ENCODE results near the gene RNF123. TPM values are rescaled to one million over a fixed set of nuclear protein-coding genes. Genes with fewer than 3 reads are reported as not detected.
A peak's percentile ranks its signal among the peaks of the same experiment; 100 is the strongest.

The RNF123 gene
- total RNA-seq, 1 donor from 2014 or later = 17.6 TPM

DNA sequence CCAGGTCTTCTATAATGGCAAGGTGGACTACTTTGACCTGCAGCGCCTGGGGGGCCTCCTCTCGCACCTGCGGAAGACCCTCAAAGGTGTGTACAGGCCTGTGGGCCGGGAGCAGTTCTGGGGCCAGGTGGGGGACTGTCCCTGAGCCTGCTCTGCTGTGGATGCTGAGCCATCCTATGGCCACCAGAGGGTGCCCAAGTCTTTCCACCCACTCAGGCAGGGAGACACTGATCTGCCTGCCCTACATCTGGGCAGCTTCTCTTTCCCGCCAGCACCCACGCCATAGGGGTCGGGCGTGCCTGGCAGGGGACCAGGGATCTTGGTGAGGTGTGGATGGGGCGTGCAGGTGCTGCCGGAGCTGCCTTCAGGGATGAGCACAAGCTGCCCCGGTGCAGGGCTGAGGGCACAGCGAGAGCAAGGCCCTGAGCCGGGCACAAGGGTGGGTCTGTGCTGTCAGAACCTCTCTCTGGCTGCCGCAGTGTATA is 14.1 kb downstream of the RNF123 start:
- Histone ChIP-seq H3K27me3 (ENCODE audit: control insufficient read depth, insufficient read depth, low read length) (no peaks in the 10 kb centered on the region), H3K4me3 (ENCODE audit: low read depth, low read length) (no peak overlapping the region), H3K36me3 (ENCODE audit: control insufficient read depth, insufficient read depth, low read length) (peaks cover 28% of the 10 kb centered on the region)
- FAIRE-seq (no peak), DNase-seq (ENCODE audit: low read depth) (peak; percentile 52)
- TF ChIP-seq, protein P1, sequence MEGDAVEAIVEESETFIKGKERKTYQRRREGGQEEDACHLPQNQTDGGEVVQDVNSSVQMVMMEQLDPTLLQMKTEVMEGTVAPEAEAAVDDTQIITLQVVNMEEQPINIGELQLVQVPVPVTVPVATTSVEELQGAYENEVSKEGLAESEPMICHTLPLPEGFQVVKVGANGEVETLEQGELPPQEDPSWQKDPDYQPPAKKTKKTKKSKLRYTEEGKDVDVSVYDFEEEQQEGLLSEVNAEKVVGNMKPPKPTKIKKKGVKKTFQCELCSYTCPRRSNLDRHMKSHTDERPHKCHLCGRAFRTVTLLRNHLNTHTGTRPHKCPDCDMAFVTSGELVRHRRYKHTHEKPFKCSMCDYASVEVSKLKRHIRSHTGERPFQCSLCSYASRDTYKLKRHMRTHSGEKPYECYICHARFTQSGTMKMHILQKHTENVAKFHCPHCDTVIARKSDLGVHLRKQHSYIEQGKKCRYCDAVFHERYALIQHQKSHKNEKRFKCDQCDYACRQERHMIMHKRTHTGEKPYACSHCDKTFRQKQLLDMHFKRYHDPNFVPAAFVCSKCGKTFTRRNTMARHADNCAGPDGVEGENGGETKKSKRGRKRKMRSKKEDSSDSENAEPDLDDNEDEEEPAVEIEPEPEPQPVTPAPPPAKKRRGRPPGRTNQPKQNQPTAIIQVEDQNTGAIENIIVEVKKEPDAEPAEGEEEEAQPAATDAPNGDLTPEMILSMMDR (IDR thresholded peaks at IDR 0.05; ENCODE audit: insufficient read depth, low read length, severe bottlenecking) = peak; percentile 94

DNA sequence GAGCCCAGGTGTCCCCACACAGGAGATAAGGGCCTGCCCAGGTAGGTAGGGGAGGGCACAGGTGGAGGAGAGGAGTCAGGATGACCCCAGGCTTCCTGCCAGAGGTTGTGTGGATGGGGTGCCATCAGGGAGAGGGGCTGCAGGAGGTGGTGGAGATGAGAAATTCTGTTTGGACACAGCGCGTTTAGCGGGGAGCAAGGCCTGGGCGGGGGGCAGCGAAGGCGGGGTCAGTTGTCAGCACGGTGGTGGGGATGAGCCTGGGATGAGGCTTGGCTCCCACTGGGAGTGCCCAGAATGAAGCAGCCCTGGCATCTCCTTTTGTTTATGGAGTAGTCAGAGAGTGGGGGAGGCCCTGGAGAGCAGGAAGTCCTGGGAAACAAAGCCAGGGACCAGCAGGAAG is 14.6 kb downstream of the RNF123 start:
- FAIRE-seq (no peak), DNase-seq (ENCODE audit: low read depth) (no peak)
- Histone ChIP-seq H3K27me3 (ENCODE audit: control insufficient read depth, insufficient read depth, low read length) (no peaks in the 10 kb centered on the region), H3K36me3 (ENCODE audit: control insufficient read depth, insufficient read depth, low read length) (peaks cover 24% of the 10 kb centered on the region), H3K4me3 (ENCODE audit: low read depth, low read length) (no peak overlapping the region)
- TF ChIP-seq, protein P1 (IDR thresholded peaks at IDR 0.05; ENCODE audit: insufficient read depth, low read length, severe bottlenecking) = no peak

DNA sequence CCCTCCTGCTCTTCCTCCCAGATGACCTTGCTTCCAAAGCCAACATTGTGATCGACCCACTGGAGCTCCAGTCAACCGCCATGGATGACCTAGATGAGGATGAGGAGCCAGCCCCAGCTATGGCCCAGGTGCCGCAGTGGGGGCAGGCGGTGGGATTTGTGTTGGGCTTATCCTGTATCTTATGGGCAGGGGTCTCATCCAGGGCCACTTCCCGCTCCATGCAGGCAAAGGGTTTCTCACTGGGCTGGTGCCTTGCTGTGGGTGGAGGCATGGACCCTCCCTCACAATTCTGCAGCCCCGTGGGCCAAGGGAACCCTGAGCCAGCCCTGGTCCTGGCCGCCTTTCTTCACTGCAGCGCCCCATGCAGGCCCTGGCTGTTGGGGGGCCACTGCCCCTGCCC is 15.3 kb downstream of the RNF123 start:
- H3K36me3 ChIP-seq (ENCODE audit: control insufficient read depth, insufficient read depth, low read length) = peaks cover 24% of the 10 kb centered on the region
- FAIRE-seq = no peak

DNA sequence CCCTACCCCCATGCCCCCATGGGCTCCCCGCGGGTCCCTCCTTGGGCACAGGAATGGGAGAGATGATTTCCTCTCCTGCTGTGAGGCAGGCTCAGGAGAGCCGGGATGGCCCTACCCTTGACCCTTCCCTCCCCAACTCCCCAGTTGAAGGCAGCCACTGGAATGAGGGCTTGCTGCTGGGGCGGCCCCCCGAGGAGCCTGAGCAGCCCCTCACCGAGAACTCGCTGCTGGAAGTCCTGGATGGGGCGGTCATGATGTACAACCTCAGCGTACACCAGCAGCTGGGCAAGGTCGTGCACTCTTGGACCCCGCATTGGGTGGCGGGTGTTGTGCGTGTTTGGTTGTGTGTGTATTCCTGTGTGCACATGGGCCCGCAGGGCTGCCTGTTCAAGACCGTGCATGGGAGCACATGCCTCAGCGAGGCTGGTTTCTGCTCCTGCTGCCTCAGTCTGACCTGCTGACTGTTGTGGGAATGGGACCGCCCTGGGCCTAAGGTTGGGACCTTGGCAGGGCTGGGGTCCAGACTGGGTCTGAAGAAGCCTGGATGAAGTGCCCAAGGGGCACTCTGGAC is 16.1 kb downstream of the RNF123 start:
- Histone ChIP-seq H3K4me3 (ENCODE audit: low read depth, low read length) (no peak overlapping the region), H3K27me3 (ENCODE audit: control insufficient read depth, insufficient read depth, low read length) (no peaks in the 10 kb centered on the region), H3K36me3 (ENCODE audit: control insufficient read depth, insufficient read depth, low read length) (peaks cover 22% of the 10 kb centered on the region)
- DNase-seq (ENCODE audit: low read depth) = no peak
- TF ChIP-seq, protein P1 (IDR thresholded peaks at IDR 0.05; ENCODE audit: insufficient read depth, low read length, severe bottlenecking) = no peak
- no peak for FAIRE-seq

More for the DNA sequence above, 15.3 kb downstream of the RNF123 start:
- H3K27me3 ChIP-seq (ENCODE audit: control insufficient read depth, insufficient read depth, low read length) = no peaks in the 10 kb centered on the region
- H3K4me3 ChIP-seq (ENCODE audit: low read depth, low read length) = no peak overlapping the region
- no peak for DNase-seq (ENCODE audit: low read depth)
- TF ChIP-seq, protein P1 (IDR thresholded peaks at IDR 0.05; ENCODE audit: insufficient read depth, low read length, severe bottlenecking) = no peak

DNA sequence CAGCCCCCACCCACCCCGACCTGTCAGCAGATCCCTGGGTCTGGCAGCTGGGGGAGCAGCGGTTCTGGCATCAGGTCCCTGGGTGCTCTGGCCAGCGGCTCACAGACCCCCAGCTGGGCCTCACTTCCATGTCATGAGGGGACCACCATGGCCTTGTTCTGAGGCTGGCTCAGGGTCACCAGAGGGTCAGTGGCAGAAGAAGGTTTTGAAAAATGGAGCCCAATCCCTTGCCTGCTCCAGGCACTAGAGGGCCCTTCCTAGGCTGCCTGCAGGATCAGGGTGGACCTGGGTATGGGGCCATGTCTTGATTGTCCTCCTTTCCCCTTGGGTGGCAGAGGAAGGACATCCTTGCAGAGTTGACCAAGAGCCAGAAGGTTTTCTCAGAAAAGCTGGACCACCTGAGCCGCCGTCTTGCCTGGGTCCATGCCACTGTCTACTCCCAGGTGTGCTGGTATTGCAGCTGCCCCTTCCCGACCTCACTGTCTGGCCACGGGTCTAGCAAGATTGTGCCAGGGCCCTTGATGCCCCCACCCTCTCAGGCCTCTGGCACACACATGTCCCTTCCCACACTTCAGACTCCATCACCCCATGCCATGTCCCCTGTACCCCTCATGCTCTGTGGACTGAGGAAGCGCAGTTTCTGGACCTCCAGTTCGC is 17.2 kb downstream of the RNF123 start:
- peak; percentile 93 for FAIRE-seq
- no peak for DNase-seq (ENCODE audit: low read depth)
- H3K4me3 ChIP-seq (ENCODE audit: low read depth, low read length) = no peak overlapping the region
- no peaks in the 10 kb centered on the region for H3K27me3 ChIP-seq (ENCODE audit: control insufficient read depth, insufficient read depth, low read length)
- peaks cover 16% of the 10 kb centered on the region for H3K36me3 ChIP-seq (ENCODE audit: control insufficient read depth, insufficient read depth, low read length)
- TF ChIP-seq, protein P1 (IDR thresholded peaks at IDR 0.05; ENCODE audit: insufficient read depth, low read length, severe bottlenecking) = no peak
